Left forelimb (tissue), 1 donor: ENCODE data around the gene GMNN.
"Not testable (repeated sequence)": the region's sequence is repeated elsewhere in the genome, so short reads cannot be mapped to it uniquely, and the experiment has no call there.

Experiments
- DNase-seq: peaks from one replicate; pipeline ENCODE4 v3.0.0-alpha.2; 2018; ENCODE audit warnings: low spot score

GMNN gene

GRCh38 chr6:24761851-24762250 is 12.9 kb upstream of the GMNN start:
- DNase-seq, result no peak

GRCh38 chr6:24763578-24763977 is 11.2 kb upstream of the GMNN start:
- no peak for DNase-seq

GRCh38 chr6:24764833-24765828 is 9.6 kb upstream of the GMNN start:
- DNase-seq, result not testable (repeated sequence)

GRCh38 chr6:24765968-24766367 is 8.8 kb upstream of the GMNN start:
- DNase-seq, result not testable (repeated sequence)

- no peak for DNase-seq
These were observed 7.9 kb upstream of the GMNN start for GRCh38 chr6:24766680-24767462.

GRCh38 chr6:24768361-24768760 is 6.4 kb upstream of the GMNN start:
- no peak for DNase-seq

- DNase-seq, result no peak
These were observed 852 bp downstream of the GMNN start for GRCh38 chr6:24775520-24776058.

GRCh38 chr6:24777227-24777626 is 2.5 kb downstream of the GMNN start:
- DNase-seq, result no peak

- no peak for DNase-seq
These were observed 3.4 kb downstream of the GMNN start for GRCh38 chr6:24778121-24778520.

GRCh38 chr6:24778878-24779277 is 4.1 kb downstream of the GMNN start:
- DNase-seq, result no peak

- DNase-seq, result no peak
These were observed 4.8 kb downstream of the GMNN start for GRCh38 chr6:24779416-24780016.

GRCh38 chr6:24780206-24780605 is 5.5 kb downstream of the GMNN start:
- DNase-seq, result no peak

GRCh38 chr6:24788031-24788665 is 13.4 kb downstream of the GMNN start:
- no peak for DNase-seq

GRCh38 chr6:24795106-24795505 is 20.4 kb downstream of the GMNN start:
- DNase-seq, result no peak

- DNase-seq, result no peak
These were observed 22.0 kb downstream of the GMNN start for GRCh38 chr6:24796616-24797290.

GRCh38 chr6:24797596-24798216 is 23.0 kb downstream of the GMNN start:
- no peak for DNase-seq

- DNase-seq, result no peak
These were observed 24.2 kb downstream of the GMNN start, which contains the start of gene ARMH2 for GRCh38 chr6:24798740-24799540. ARMH2 (minus strand) TSS chr6:24798917; CDS start chr6:24798857, 60 bp downstream.

- DNase-seq, result no peak
These were observed 24.8 kb downstream of the GMNN start for GRCh38 chr6:24799541-24799915.

GRCh38 chr6:24802271-24803059 is 27.7 kb downstream of the GMNN start:
- DNase-seq, result no peak
